Activated T-cell treated with anti-CD3 and anti-CD28 coated beads for 4 hours (primary cell): ENCODE measurements around the gene ESPN.

ENCODE experiments used
- DNase-seq: peaks from one replicate; pipeline ENCODE4 v3.0.0-alpha.2; 2020

ESPN gene

GRCh38 chr1:6409053-6409452 is 15.5 kb upstream of the ESPN start:
- DNase-seq: no peak

- DNase-seq: no peak
Observed at GRCh38 chr1:6409733-6410132, 14.8 kb upstream of the ESPN start.

- no peak for DNase-seq
Observed at GRCh38 chr1:6410248-6410893, 14.2 kb upstream of the ESPN start.

- DNase-seq: no peak
Observed at GRCh38 chr1:6412896-6413295, 11.7 kb upstream of the ESPN start.

GRCh38 chr1:6414443-6414844 is 10.1 kb upstream of the ESPN start:
- DNase-seq: no peak

- no peak for DNase-seq
Observed at GRCh38 chr1:6414881-6415626, 9.5 kb upstream of the ESPN start.

- DNase-seq: no peak
Observed at GRCh38 chr1:6416295-6416656, 8.3 kb upstream of the ESPN start.

GRCh38 chr1:6416906-6417305 is 7.7 kb upstream of the ESPN start:
- no peak for DNase-seq

- DNase-seq: no peak
Observed at GRCh38 chr1:6417961-6418667, 6.5 kb upstream of the ESPN start.

- no peak for DNase-seq
Observed at GRCh38 chr1:6418668-6419396, 5.7 kb upstream of the ESPN start.

GRCh38 chr1:6419397-6419803 is 5.2 kb upstream of the ESPN start:
- no peak for DNase-seq

GRCh38 chr1:6419804-6420453 is 4.6 kb upstream of the ESPN start, which contains the start of gene HES2:
TSS of gene HES2 (minus strand) at chr1:6419919. CDS start at chr1:6419820, 99 bp downstream.
- no peak for DNase-seq

- DNase-seq: no peak
Observed at GRCh38 chr1:6420454-6421042, 4.0 kb upstream of the ESPN start.

- no peak for DNase-seq
Observed at GRCh38 chr1:6421266-6421665, 3.3 kb upstream of the ESPN start.

GRCh38 chr1:6423321-6423999 is 1.1 kb upstream of the ESPN start:
- peak; percentile 69 for DNase-seq

- no peak for DNase-seq
Observed at GRCh38 chr1:6424000-6424565, 493 bp upstream of the ESPN start.

- no peak for DNase-seq
Observed at GRCh38 chr1:6425658-6426057, 1.1 kb downstream of the ESPN start.

- no peak for DNase-seq
Observed at GRCh38 chr1:6426277-6426971, 1.8 kb downstream of the ESPN start.

- no peak for DNase-seq
Observed at GRCh38 chr1:6426972-6427350, 2.4 kb downstream of the ESPN start.

GRCh38 chr1:6427441-6428390 is 3.1 kb downstream of the ESPN start:
- DNase-seq: no peak
